Measurements from ENCODE around the gene STX17. TPM values are rescaled to one million over a fixed set of nuclear protein-coding genes. Genes with fewer than 3 reads are reported as not detected.

STX17 gene
- total and polyA plus RNA-seq, 7 donors: 5.2 to 31.1 (median 19.6) TPM

- Histone ChIP-seq H3K9me3 (peaks cover 12% of the 10 kb centered on the region), H3K27ac (no peak overlapping the region), H3K36me3 (ENCODE audit: insufficient read depth in 1 of 2, low read depth in 1 of 2) (peaks cover 4 to 70% of the 10 kb centered on the region in 2 donors), H3K4me3 (no peak overlapping the region), H3K27me3 (ENCODE audit: insufficient read depth in 3 of 3, low read length in 2 of 3) (no peaks in the 10 kb centered on the region), H3K4me1 (no peaks in the 10 kb centered on the region)
- WGBS, 3 donors: 89 to 94% (median 92%) methylated on average over 4 of the region's 4 CpGs
- no peak for DNase-seq
- no peak for TF ChIP-seq CTCF (IDR thresholded peaks at IDR 0.05)
- ATAC-seq: no peak
- intact Hi-C loops (cut with DNase I): no loop called here
These were observed 15.6 kb downstream of the STX17 start for GRCh38 chr9:99921875-99922710.

- ATAC-seq (no peak), DNase-seq (no peak)
- H3K27ac ChIP-seq: no peak overlapping the region
- peaks cover 12% of the 10 kb centered on the region for H3K9me3 ChIP-seq
- H3K27me3 ChIP-seq (ENCODE audit: insufficient read depth in 3 of 3, low read length in 2 of 3): no peaks in the 10 kb centered on the region
- H3K4me3 ChIP-seq: no peak overlapping the region
- TF ChIP-seq CTCF (IDR thresholded peaks at IDR 0.05): no peak
- intact Hi-C loops (cut with DNase I): no loop called here
- H3K36me3 ChIP-seq (ENCODE audit: insufficient read depth in 1 of 2, low read depth in 1 of 2): peaks cover 4 to 64% of the 10 kb centered on the region in 2 donors
- no peaks in the 10 kb centered on the region for H3K4me1 ChIP-seq
These were observed 16.2 kb downstream of the STX17 start for GRCh38 chr9:99922711-99923030.

- Histone ChIP-seq H3K4me3 (no peak overlapping the region), H3K27me3 (ENCODE audit: insufficient read depth in 3 of 3, low read length in 2 of 3) (no peaks in the 10 kb centered on the region), H3K4me1 (no peaks in the 10 kb centered on the region), H3K27ac (no peak overlapping the region), H3K36me3 (ENCODE audit: insufficient read depth in 1 of 2, low read depth in 1 of 2) (peaks cover 4 to 48% of the 10 kb centered on the region in 2 donors), H3K9me3 (peaks cover 12% of the 10 kb centered on the region)
- ATAC-seq (no peak), DNase-seq (no peak)
- no peak for TF ChIP-seq CTCF (IDR thresholded peaks at IDR 0.05)
- WGBS, 3 donors: 95 to 97% (median 97%) methylated on average over 4 of the region's 4 CpGs
- intact Hi-C loops (cut with DNase I): no loop called here
These were observed 19.1 kb downstream of the STX17 start for GRCh38 chr9:99925541-99925940.

GRCh38 chr9:99929652-99930051, 23.2 kb downstream of the STX17 start:
- Histone ChIP-seq H3K9me3 (peaks cover 12% of the 10 kb centered on the region), H3K4me3 (no peak overlapping the region), H3K27ac (no peak overlapping the region), H3K36me3 (ENCODE audit: insufficient read depth in 1 of 2, low read depth in 1 of 2) (peaks cover 0 to 10% of the 10 kb centered on the region in 2 donors), H3K4me1 (no peaks in the 10 kb centered on the region), H3K27me3 (ENCODE audit: insufficient read depth in 3 of 3, low read length in 2 of 3) (no peaks in the 10 kb centered on the region)
- no peak for TF ChIP-seq CTCF (IDR thresholded peaks at IDR 0.05)
- no peak for DNase-seq
- intact Hi-C loops (cut with DNase I): no loop called here
- ATAC-seq: no peak
- WGBS, 3 donors: 97 to 100% (median 98%) methylated on average over 2 of the region's 2 CpGs

All from psoas muscle (tissue), 8 donors.